Muscle of leg (tissue), 11 donors: ENCODE results near the gene SHLD1. TPM values are rescaled to one million over a fixed set of nuclear protein-coding genes. Genes with fewer than 3 reads are reported as not detected.
"Not testable (repeated sequence)": the region's sequence is repeated elsewhere in the genome, so short reads cannot be mapped to it uniquely, and the experiment has no call there.

Source experiments
- DNase-seq: peaks from one replicate; pipeline ENCODE4 v3.0.0; 2013
- H3K27ac ChIP-seq: one replicate; pipeline ENCODE4 v1.5.1; 2013; ENCODE audit warnings: mild to moderate bottlenecking, low read length, control low read depth
- H3K27me3 ChIP-seq: one replicate; pipeline ENCODE4 v1.6.1; 2013; ENCODE audit warnings: low read length; ENCODE audit not compliant: control insufficient read depth, insufficient read depth
- H3K36me3 ChIP-seq: one replicate; pipeline ENCODE4 v1.6.1; 2013; ENCODE audit warnings: low read length; ENCODE audit not compliant: control insufficient read depth, insufficient read depth
- H3K4me1 ChIP-seq: one replicate; pipeline ENCODE4 v1.6.1; 2013; ENCODE audit warnings: low read length; ENCODE audit not compliant: control insufficient read depth, insufficient read depth
- H3K4me3 ChIP-seq: one replicate; pipeline ENCODE4 v1.5.1; 2013; ENCODE audit warnings: low read length, control low read depth
- H3K9me3 ChIP-seq: replicated peaks from 2 replicates; pipeline ENCODE4 v1.6.1; 2013; ENCODE audit warnings: low read depth, low read length; ENCODE audit not compliant: control insufficient read depth
- WGBS: methylation state at CpG from one replicate; pipeline ENCODE4 v1.1.5; 2013; ENCODE audit warnings: missing lambda C conversion rate; ENCODE audit not compliant: insufficient coverage; 5-methylcytosine and 5-hydroxymethylcytosine counted together
- polyA plus RNA-seq, 8 donors: library from polyadenylated mRNA; unstranded; fragments of 120-200 nt; gene quantifications; one replicate each; pipeline versions ENCODE4 v1.2.1 to v1.2.3, GENCODE V29; 2013; ENCODE audit warnings: inconsistent platforms in 1 of 8, low replicate concordance in 1 of 8; ENCODE audit not compliant: insufficient read length in 8 of 8, insufficient read depth in 1 of 8
- total RNA-seq: library from RNA; stranded (reverse); fragments of 120-200 nt; gene quantifications from one replicate; pipeline ENCODE4 v1.2.4, GENCODE V29; 2013

The SHLD1 gene
- total and polyA plus RNA-seq, 9 donors, result 4.3 to 8.0 (median 6.1) TPM

- no peak for DNase-seq
- H3K27ac ChIP-seq, result no peak overlapping the region
- 87% methylated on average over 4 of the region's 4 CpGs for WGBS
- no peak overlapping the region for H3K4me3 ChIP-seq
- H3K27me3 ChIP-seq, result peaks cover 4% of the 10 kb centered on the region
- H3K36me3 ChIP-seq, result no peaks in the 10 kb centered on the region
- peaks cover 7% of the 10 kb centered on the region for H3K9me3 ChIP-seq
- no peaks in the 10 kb centered on the region for H3K4me1 ChIP-seq
Observed at GRCh38 chr20:5716953-5717352, 33.2 kb upstream of the SHLD1 start.

- Histone ChIP-seq H3K4me3 (no peak overlapping the region), H3K36me3 (no peaks in the 10 kb centered on the region), H3K4me1 (no peaks in the 10 kb centered on the region), H3K27me3 (peaks cover 4% of the 10 kb centered on the region), H3K27ac (no peak overlapping the region), H3K9me3 (peaks cover 7% of the 10 kb centered on the region)
- peak; percentile 30 for DNase-seq
- no CpG with 5 or more reads among the region's 1 CpG for WGBS
Observed at GRCh38 chr20:5718896-5719595, 31.2 kb upstream of the SHLD1 start.

- Histone ChIP-seq H3K36me3 (no peaks in the 10 kb centered on the region), H3K9me3 (peaks cover 6% of the 10 kb centered on the region), H3K27ac (no peak overlapping the region), H3K4me3 (no peak overlapping the region), H3K4me1 (no peaks in the 10 kb centered on the region), H3K27me3 (peaks cover 4% of the 10 kb centered on the region)
- 65% methylated on average over 2 of the region's 6 CpGs for WGBS
- no peak for DNase-seq
Observed at GRCh38 chr20:5719861-5720403, 30.3 kb upstream of the SHLD1 start.

- peak; percentile 25 for DNase-seq
- no peak overlapping the region for H3K27ac ChIP-seq
- H3K4me3 ChIP-seq, result no peak overlapping the region
- H3K36me3 ChIP-seq, result no peaks in the 10 kb centered on the region
- no peaks in the 10 kb centered on the region for H3K9me3 ChIP-seq
- no peaks in the 10 kb centered on the region for H3K4me1 ChIP-seq
- H3K27me3 ChIP-seq, result peaks cover 4% of the 10 kb centered on the region
- WGBS, result no CpG with 5 or more reads among the region's 5 CpGs
Observed at GRCh38 chr20:5720696-5721095, 29.5 kb upstream of the SHLD1 start.

- H3K36me3 ChIP-seq, H3K4me3 ChIP-seq, DNase-seq, H3K4me1 ChIP-seq, H3K9me3 ChIP-seq, H3K27me3 ChIP-seq, H3K27ac ChIP-seq: not testable (repeated sequence)
- WGBS, result 100% methylated on average over 5 of the region's 6 CpGs
Observed at GRCh38 chr20:5721356-5721755, 28.8 kb upstream of the SHLD1 start.

- H3K27ac ChIP-seq, result no peak overlapping the region
- H3K4me1 ChIP-seq, result no peaks in the 10 kb centered on the region
- no peaks in the 10 kb centered on the region for H3K36me3 ChIP-seq
- DNase-seq, result no peak
- H3K27me3 ChIP-seq, result peaks cover 4% of the 10 kb centered on the region
- no peak overlapping the region for H3K4me3 ChIP-seq
- WGBS, result 67% methylated on average over 3 of the region's 9 CpGs
- peaks cover 3% of the 10 kb centered on the region for H3K9me3 ChIP-seq
Observed at GRCh38 chr20:5722927-5723326, 27.3 kb upstream of the SHLD1 start.

GRCh38 chr20:5725183-5725463 is 25.1 kb upstream of the SHLD1 start:
- H3K4me1 ChIP-seq, H3K36me3 ChIP-seq, H3K9me3 ChIP-seq, H3K4me3 ChIP-seq, DNase-seq, H3K27me3 ChIP-seq, H3K27ac ChIP-seq: not testable (repeated sequence)
- 89% methylated on average over 3 of the region's 3 CpGs for WGBS

GRCh38 chr20:5727018-5727515 is 23.1 kb upstream of the SHLD1 start:
- no peaks in the 10 kb centered on the region for H3K36me3 ChIP-seq
- no peak for DNase-seq
- no peak overlapping the region for H3K4me3 ChIP-seq
- no peak overlapping the region for H3K27ac ChIP-seq
- no peaks in the 10 kb centered on the region for H3K4me1 ChIP-seq
- peaks cover 3% of the 10 kb centered on the region for H3K9me3 ChIP-seq
- H3K27me3 ChIP-seq, result no peaks in the 10 kb centered on the region
- WGBS, result 83% methylated on average over 3 of the region's 5 CpGs

GRCh38 chr20:5729348-5729747 is 20.9 kb upstream of the SHLD1 start:
- no peak overlapping the region for H3K27ac ChIP-seq
- no CpG with 5 or more reads among the region's 2 CpGs for WGBS
- no peaks in the 10 kb centered on the region for H3K4me1 ChIP-seq

GRCh38 chr20:5730131-5730530 is 20.1 kb upstream of the SHLD1 start:
- no peaks in the 10 kb centered on the region for H3K4me1 ChIP-seq
- no peaks in the 10 kb centered on the region for H3K27me3 ChIP-seq
- WGBS, result no CpG with 5 or more reads among the region's 2 CpGs
- H3K27ac ChIP-seq, result no peak overlapping the region
- H3K4me3 ChIP-seq, result no peak overlapping the region
- H3K36me3 ChIP-seq, result no peaks in the 10 kb centered on the region
- peaks cover 3% of the 10 kb centered on the region for H3K9me3 ChIP-seq
- DNase-seq, result no peak

More at GRCh38 chr20:5729348-5729747, 20.9 kb upstream of the SHLD1 start:
- H3K27me3 ChIP-seq, result no peaks in the 10 kb centered on the region
- H3K9me3 ChIP-seq, result peaks cover 3% of the 10 kb centered on the region
- no peaks in the 10 kb centered on the region for H3K36me3 ChIP-seq
- H3K4me3 ChIP-seq, result no peak overlapping the region
- no peak for DNase-seq
